HG02885 (cell line): ENCODE data around the gene NDUFA8.

Source experiments
- ATAC-seq: cut with Tn5 transposase; IDR thresholded peaks from one replicate; pipeline ENCODE4 v1.9.1; 2021; ENCODE audit warnings: mild to moderate bottlenecking; ENCODE audit not compliant: unreplicated experiment, poor library complexity

Gene NDUFA8

GRCh38 chr9:122186777-122187470, 27.3 kb upstream of the NDUFA8 start:
- ATAC-seq = no peak

GRCh38 chr9:122186301-122186700, 26.7 kb upstream of the NDUFA8 start:
- no peak for ATAC-seq

GRCh38 chr9:122184551-122184950, 25.0 kb upstream of the NDUFA8 start:
- no peak for ATAC-seq

GRCh38 chr9:122183501-122183900, 23.9 kb upstream of the NDUFA8 start:
- no peak for ATAC-seq

GRCh38 chr9:122180633-122181032, 21.1 kb upstream of the NDUFA8 start:
- no peak for ATAC-seq

GRCh38 chr9:122179690-122180074, 20.1 kb upstream of the NDUFA8 start:
- no peak for ATAC-seq

- ATAC-seq = no peak
Observed at GRCh38 chr9:122179054-122179689, 19.6 kb upstream of the NDUFA8 start.

- no peak for ATAC-seq
Observed at GRCh38 chr9:122176916-122177315, 17.3 kb upstream of the NDUFA8 start.

- ATAC-seq = no peak
Observed at GRCh38 chr9:122173670-122174069, 14.1 kb upstream of the NDUFA8 start.

- no peak for ATAC-seq
Observed at GRCh38 chr9:122172131-122172530, 12.6 kb upstream of the NDUFA8 start.

GRCh38 chr9:122168356-122168755, 8.8 kb upstream of the NDUFA8 start:
- no peak for ATAC-seq

- ATAC-seq = no peak
Observed at GRCh38 chr9:122164286-122164685, 4.7 kb upstream of the NDUFA8 start.

- ATAC-seq = no peak
Observed at GRCh38 chr9:122162415-122162814, 2.8 kb upstream of the NDUFA8 start.

GRCh38 chr9:122159925-122160246, 307 bp upstream of the NDUFA8 start:
- ATAC-seq = no peak

GRCh38 chr9:122158202-122158601, 1.4 kb downstream of the NDUFA8 start:
- ATAC-seq = peak; percentile 43

GRCh38 chr9:122155796-122156195, 3.8 kb downstream of the NDUFA8 start:
- ATAC-seq = no peak

- no peak for ATAC-seq
Observed at GRCh38 chr9:122151267-122151828, 8.2 kb downstream of the NDUFA8 start.

- ATAC-seq = no peak
Observed at GRCh38 chr9:122145592-122145863, 14.1 kb downstream of the NDUFA8 start.

GRCh38 chr9:122144836-122145591, 14.6 kb downstream of the NDUFA8 start:
- ATAC-seq = no peak

- no peak for ATAC-seq
Observed at GRCh38 chr9:122143876-122144405, 15.6 kb downstream of the NDUFA8 start.

GRCh38 chr9:122143296-122143695, 16.3 kb downstream of the NDUFA8 start:
- ATAC-seq = no peak
